GM18517 (cell line): ENCODE data around the gene SMYD1.

Experiments used
- ATAC-seq: cut with Tn5 transposase; IDR thresholded peaks from one replicate; pipeline ENCODE4 v1.9.1; 2021; ENCODE audit warnings: mild to moderate bottlenecking, moderate library complexity; ENCODE audit not compliant: unreplicated experiment

Gene SMYD1

DNA sequence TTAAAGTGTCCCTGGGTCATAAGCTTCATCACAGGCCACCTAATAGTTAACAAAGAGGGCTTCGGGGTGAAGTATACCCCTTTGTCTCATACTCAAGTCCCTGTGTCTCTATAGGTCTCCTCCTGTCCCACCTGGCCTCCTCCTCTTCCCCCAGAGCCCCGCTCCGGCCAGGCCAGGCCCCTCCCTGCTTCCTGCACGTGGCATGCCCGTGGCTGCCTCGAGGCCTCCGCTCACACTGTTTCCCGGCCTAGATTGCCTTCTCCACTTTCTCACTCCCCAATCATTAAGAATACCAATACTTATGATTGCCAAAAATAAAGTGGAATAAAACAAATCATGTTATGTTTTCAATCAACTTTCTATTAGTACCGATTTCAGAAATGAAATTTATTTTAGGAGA lies 18.8 kb downstream of the SMYD1 start:
- no peak for ATAC-seq

DNA sequence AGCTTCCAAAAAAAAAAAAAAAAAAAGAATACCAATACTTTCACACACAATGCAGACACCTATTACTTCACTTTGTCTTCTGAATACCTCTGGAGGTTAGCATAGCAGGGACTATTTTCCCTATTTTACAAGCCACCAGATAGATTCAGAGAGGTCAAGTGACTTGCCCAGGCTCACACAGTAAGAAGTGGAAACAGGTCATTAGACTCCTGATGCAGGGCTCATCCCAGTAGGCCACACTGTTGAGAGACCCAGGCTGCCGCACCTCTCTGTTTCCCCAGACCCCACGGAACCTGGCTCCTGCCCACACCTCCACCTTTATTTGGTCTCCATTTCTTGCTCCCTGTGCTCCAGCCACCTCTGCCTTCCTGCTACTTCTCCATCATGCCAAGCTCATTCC lies 19.4 kb downstream of the SMYD1 start:
- ATAC-seq, result no peak

DNA sequence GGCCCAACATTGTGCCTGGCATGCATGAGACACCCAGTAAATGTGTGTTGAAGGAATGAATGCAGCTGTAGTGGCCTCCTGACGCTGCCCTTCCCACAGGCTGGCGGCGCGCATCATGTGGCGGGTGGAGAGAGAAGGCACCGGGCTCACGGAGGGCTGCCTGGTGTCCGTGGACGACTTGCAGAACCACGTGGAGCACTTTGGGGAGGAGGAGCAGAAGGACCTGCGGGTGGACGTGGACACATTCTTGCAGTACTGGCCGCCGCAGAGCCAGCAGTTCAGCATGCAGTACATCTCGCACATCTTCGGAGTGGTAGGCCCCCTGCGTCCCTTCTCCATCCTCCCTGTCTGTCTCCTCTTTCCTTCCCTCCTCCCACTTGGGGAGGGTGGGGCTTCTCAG lies 20.1 kb downstream of the SMYD1 start:
- no peak for ATAC-seq

DNA sequence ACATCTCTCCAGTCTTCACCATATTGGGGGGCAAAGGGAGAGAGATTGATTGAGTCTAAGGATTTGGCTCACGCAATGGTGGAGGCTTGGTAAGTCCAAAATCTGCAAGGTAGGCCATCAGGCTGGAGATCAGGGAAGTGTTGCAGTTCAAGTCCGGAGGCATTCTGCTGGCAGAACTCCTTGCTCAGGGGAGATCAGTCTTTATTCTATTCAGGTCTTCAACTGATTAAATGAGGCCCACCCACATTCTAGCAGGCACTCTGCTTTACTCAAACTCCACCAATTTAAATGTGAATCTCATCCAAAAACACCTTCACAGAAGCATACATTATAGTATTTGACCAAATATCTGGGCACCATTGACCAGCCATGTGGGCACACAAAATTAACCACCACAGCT lies 21.4 kb downstream of the SMYD1 start:
- no peak for ATAC-seq

DNA sequence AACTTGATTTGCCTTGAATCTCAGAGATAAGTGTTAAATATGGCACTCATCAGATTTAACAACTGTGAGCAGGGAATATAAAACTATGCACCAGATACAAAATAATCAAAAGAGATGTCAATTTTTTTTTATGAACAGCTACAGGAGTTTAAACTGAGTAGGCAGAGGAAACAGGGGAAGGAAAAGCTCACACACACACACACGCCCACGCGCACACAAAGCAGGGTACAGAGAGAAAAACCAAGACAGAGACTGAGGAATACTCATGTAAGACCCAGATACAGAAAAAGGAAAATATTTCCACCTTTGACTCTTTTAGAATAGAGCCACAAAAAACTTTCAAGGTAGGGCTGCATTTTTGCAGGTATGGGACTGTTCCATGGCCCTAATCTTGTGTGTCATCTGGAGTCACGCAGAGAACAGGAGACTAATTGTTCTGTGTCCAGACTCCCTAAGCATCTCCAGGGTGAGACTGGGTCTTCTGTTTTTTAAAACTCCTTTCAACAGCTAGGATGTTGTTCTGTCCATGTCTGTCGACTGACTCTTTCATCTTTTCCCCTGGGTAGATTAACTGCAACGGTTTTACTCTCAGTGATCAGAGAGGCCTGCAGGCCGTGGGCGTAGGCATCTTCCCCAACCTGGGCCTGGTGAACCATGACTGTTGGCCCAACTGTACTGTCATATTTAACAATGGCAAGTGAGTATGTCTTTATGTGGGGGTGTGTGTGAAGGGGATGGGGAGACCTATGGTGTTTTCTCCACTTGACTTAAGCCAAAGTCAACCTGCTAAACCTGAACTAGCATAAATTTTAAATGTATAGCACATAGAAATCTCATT lies 23.0 kb downstream of the SMYD1 start:
- no peak for ATAC-seq

DNA sequence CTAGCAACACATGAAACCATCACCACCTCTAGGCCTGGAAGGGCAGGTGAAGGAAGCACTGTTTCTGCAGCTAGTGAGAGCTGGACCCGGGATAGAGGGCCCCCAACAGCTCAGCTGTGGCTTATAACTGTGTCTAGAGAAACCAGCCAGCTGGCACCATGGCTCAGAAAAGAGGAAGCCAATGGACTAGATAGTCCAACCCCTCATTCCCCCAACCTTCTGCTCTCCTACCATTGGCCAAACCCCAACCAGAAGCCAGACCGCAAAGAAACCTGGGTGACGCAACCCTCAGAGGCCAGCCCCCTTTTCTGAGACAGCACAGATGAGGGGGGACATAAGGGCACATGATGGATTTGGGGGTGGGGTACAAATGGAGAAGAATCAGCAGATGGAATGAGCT lies 24.3 kb downstream of the SMYD1 start:
- ATAC-seq, result no peak

DNA sequence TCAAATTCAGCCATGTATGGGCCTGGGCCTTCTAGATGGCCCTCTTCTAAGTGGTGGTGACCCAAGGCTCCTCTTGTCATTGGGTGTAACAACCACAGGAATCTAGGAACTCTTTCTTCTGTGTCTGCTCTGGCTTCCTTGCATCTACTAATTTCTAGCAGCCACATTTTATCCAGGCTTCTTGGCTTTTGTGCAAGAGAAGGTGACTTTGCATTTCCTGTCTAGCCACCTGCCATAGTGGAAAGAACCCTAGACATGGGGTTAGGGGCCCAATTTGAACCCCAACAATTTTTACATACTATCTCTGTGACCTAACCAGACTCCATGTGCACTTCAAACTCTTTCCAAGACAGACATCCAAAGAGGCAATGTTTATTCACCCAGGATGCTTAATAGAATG lies 25.1 kb downstream of the SMYD1 start:
- no peak for ATAC-seq

DNA sequence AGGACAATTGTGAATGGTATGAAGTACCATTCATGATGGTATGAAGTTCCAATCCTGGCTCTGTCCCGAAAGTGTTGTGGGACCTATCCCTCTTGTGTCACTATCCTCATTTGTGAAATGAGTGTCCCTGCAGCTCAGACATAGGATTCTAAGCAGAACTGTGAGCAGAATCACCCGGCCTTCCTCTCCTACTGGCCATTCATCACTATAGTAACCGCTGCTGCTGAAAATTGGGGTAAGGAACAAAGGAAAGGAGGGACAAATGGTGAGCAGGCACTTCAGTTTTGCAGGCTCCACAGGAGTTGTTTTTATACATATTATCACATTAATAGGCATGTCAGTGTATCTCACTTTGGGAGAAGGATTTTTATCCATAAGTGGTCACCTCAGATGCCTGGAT lies 27.4 kb downstream of the SMYD1 start:
- no peak for ATAC-seq

DNA sequence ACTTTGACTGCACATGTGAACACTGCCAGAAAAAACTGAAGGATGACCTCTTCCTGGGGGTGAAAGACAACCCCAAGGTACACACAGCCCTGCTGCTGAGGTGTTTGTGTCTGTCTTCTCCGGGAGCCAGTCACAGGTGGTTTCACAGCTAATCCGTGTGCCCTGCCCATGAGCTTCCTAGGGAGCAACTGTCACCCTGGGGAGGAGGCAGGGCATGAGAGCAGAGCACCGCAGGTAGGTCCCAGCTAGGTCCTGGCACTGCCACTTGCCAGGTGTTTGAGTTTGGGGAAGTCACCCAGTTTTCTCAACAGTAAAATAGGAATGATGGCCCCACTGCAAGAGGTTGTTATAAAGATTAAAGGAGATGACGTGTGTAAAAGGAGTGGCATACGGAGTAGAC lies 29.1 kb downstream of the SMYD1 start:
- no peak for ATAC-seq

DNA sequence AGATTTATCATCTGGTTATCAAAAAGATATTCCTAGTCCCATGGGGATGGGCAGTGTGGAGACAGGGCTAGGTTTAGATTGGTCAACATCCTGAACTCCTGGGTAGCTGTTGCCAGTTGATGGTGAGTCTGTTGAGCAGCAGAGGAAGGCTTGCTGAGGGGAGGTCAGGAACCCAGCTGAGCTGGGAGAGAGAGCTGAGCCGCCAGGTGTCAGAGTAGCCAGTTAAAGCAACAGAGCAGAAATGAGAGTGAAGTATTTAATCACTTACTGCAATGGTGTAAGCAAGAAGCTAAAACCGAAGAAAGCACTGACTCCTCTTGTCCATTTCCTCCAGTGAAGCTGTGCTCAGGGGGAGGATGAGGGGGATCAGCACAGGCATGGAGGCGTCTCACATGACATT lies 29.6 kb downstream of the SMYD1 start:
- ATAC-seq, result no peak

DNA sequence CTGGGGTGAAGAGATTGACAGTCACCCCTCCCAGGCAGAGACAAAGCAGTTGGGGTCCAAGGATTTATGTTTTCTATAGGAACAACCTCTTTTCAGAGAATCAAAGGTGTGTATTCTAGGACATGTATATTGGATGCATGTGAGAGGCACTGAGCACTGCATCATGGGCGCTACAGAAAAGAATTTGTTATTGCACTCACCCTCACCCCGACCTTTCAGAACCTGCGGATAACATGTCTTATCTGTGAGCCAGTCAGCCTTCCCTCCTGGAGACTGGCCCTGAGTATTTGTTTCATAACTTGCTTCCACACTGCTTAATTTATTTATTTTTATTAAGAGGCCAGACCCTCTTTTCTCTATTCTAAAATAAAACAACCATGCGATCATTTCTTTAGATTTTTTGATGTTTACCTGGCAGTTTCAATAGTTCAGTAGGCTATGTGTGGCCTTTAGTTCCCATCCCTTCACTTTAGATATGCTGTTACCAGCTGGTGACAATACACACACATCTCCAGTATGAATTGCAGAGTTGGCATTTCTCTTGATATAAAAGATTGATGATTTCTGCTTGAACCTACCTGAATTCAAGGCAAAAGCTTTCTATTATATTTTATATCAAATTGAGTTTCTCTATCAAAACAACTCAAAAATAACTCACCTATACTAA lies 30.4 kb downstream of the SMYD1 start:
- ATAC-seq, result no peak

DNA sequence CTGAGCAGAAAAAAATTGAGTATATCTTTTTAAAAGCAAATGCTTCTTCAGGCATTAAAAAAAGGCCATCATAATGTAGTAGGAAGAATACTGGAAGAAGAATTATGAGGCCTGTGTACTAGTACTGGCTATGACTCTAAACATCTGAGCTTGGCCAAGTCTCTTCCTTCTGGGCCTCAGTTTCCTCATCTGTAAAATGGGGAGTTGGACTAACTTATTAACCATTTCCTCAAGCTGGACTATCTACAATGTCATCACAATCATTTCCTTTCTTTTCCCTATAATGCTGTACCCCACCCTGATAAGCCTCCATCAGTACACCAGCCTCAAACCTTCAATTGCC lies 30.9 kb downstream of the SMYD1 start:
- no peak for ATAC-seq

DNA sequence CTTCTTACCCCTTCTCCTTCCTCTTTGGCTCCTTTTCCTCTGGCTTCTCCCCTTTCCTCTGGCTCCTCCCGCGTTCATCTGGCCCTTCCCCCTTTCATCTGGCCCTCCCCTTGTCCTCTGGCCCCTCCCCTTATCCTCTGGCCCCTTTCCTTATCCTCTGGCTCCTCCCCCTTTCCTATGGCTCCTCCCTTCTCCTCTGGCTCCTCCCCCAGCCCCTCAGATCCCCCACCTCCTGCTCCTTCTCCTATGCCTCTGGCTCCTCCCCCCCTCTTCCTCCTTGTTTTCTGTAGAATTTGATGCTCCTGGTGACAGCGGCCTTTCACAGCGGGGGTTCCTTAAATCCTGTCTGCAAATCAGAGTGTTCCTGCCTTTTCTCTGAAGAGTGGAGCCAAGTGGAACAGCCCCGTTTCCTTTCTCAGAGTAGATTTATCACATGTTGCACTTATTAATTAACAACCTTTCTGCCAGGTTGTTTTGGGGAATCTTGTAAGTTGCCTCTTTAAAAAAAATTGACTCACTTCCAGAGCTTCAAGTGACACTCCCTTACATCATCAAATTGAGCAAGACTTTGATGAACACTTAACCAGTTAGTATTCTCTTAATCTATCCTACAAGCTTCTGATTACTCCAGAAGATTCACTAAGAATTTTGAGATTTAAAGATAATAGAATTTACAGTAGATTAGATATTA lies 32.3 kb downstream of the SMYD1 start:
- ATAC-seq, result no peak

DNA sequence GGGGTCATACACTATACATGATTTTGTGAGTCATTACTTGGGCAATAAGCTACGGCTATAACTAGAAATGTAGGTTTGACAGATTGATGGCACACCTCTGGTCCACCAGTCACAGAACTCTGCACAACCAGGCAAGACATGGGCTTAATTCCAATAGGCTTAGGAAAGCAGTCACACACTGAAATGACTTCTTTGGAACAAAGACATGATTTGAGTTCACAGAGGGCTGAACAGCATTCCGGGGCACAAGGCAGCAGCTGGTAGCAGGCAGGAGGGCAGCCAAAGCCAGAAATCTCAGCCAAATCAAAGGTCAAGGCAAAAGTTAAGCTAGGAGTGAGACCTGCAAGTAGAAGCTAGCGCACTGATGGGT lies 32.8 kb downstream of the SMYD1 start:
- no peak for ATAC-seq

DNA sequence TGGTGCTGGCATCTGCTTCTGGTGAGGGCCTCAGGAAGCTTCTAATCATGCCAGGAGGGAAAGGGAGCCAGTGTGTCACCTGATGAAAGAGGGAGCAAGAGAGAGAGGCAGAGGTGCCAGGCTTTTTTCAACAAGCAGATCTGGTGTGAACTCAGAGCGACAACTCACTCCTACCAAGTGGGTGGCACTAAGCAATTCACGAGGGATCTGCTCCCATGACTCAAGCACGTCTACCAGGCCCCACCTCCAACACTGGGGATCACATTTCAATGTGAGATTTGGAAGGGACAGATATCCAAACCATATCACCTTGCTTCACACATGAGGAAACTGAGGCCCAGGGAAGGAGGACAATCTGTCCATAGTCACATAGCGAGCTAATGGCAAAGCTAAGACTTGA lies 41.2 kb downstream of the SMYD1 start:
- no peak for ATAC-seq

DNA sequence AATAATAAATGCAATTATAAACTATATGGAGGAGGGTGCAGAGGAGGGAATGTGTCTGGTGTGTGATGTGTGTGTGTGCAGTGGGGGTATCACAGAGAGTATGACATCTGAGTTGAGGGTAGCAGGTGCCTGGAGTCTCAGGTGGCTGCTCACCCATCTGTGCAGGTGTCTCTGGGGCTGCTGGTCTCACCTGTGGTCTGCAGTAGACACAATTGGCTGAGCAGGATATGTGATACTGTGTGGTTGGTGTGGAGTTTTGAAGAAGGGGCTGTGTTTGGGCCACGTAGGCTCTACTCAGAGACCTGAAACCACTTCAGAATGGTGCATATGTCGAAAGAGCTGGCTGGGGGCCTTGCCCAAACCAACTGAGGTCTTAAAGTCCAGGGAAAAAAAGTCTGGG lies 43.2 kb downstream of the SMYD1 start:
- ATAC-seq, result no peak

DNA sequence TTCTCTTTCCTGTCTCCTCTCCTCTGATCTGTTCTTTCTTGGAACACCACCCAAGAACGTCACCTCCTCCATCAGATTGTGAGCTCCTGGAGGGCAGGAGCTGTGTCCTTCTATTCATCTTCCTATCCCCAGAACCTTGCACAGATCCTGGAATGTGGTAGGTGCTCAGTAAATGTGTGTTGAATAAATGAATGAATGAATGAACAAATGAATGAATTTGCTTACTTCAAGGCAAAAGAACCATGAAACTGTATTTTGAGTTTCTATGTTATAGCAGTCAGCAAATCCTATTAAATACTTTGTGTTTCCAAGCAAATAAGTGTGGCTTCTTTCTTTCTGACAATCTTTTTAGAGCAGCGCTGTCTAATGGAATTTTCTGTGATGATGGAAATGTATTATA lies 45.4 kb downstream of the SMYD1 start:
- ATAC-seq, result no peak

DNA sequence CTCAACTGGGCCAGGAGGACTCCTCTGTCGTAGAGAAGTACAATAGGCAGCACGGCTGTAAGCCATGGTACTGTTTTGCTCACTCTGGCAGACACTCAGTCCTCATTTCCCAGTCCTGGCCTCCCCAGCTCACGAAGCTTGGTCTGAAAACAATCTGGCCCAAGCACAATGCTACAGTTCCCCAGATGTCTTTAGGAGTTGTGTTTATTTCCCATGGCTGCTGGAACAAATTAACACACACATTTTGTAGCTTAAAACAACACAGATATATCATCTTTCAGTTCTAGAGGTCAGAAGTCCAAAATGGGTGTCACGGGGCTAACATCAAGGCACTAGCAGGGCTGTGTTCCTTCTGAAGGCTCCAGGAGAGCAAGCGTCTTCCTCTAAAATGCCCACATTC lies 47.3 kb downstream of the SMYD1 start:
- ATAC-seq, result no peak

DNA sequence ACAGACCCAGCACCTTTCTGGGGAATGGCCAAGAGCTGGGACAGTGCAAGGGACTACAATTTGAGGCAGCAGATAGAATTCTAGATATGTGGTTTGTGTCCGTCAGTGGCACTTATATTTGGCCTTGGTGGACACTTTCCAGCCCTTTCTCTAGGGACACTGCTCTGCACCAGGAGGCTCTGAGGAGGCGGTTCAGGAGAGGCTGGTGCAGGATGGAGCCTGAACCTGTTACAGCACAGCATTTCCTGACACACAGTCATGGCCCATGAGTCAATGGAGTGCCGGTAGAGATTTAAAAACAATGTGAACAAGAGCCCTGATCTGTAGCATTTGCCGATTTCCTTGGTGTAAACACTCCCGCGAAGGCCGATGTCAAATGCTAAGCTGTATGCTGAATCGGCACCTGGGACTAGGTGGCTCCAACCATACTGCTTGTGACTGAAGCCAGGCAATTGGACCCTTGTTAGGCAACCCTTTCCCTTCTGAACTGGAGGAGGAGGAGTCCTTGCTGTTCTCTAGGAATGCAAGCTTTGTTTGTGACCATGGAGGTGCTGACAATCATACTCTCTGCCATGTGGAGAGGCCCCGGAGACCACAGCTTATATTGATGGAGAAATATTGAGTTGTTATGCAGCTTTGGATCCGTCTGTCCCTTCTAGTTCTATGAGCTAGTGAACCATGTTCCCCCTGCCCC lies 48.3 kb downstream of the SMYD1 start:
- no peak for ATAC-seq

DNA sequence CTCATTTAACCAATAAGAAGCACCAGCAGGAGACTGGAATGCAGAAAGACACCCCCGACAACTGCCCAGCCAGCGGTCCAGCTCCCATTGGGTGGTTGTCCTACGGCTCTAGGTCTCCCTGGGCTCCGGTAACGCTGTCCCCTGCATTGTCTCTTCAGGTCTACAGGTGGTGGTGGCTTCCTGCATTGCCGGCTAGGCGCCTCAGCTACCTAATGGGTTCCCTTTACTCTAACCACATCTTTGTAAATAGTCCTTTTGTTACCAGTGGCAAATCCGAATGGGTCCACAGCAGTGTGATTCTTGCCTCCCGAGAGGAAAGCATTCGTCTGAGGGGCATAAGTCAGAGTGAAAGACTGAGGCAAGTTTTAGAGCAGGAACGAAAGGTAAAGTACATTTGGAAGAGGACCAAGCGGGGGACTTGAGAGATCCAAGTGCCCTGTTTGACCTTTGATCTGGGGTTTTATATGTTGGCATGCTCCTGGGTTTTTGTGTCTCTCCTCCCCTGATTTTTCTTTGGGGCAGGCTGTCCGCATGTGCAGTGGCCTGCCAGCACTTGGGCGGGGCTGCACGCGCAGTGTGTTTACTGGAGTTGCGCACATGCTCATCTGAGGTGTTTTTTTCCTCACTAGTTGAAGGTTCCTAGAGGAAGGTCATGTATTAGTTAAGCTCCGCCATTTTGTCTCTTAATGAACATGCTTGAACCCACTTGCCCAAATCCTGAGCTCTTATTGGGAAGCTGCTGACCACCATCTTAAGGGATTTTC lies 49.2 kb downstream of the SMYD1 start:
- ATAC-seq, result no peak

DNA sequence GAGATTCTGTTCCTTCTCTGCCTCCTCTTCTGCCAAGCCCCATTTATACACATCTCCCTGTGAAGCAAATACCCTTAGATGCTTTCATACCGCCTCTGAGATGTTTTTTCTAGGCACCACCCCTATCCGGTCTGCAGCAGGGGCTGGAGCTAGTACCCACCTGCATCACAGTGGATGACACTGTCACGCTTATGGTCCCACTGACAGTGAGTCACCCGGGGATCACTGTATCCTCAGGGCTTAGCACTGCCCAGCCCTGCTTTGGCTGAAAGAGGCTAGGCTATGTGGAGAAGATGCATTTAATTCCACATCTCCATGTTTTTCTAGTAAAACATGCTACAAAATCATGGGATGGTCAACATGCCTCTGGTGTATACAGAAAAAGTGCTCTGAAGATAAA lies 50.3 kb downstream of the SMYD1 start:
- no peak for ATAC-seq
